ENCODE data around the gene GPRIN1. TPM values are rescaled to one million over a fixed set of nuclear protein-coding genes. Genes with fewer than 3 reads are reported as not detected.

GPRIN1 gene
- total and polyA plus RNA-seq, 4 donors, result 0.23 to 0.50 (median 0.30) TPM; not detected in 1

DNA sequence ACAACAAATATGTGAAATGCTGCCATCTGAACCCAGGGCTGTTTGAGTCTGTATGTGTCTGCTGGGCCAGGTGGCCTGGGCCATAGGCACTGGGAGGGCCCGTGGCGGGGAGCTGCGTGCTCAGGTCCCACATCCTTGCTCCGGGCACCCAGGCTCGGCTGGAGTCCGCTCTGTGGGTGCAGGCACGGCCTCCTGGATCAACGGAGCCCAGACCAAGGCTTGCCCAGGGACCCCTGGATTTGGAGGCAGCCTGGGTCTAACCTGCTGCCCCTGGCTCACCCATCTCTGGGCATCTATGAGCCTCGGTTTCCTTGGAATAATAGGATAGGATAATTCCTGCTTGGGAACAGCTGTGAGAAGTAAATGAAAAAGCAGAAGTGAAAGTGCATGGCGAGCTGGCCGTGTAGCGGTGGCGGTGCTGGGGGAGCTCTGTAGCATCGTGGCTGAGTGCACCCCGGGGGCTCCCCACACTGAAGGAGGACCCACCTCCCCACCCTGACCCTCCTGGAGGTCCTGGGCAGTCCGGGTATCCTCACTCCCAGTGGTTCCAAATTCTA, 59.6 kb downstream of the GPRIN1 start:
- no peak for TF ChIP-seq FOXA1 (IDR thresholded peaks at IDR 0.05)
- TF ChIP-seq, protein P1, sequence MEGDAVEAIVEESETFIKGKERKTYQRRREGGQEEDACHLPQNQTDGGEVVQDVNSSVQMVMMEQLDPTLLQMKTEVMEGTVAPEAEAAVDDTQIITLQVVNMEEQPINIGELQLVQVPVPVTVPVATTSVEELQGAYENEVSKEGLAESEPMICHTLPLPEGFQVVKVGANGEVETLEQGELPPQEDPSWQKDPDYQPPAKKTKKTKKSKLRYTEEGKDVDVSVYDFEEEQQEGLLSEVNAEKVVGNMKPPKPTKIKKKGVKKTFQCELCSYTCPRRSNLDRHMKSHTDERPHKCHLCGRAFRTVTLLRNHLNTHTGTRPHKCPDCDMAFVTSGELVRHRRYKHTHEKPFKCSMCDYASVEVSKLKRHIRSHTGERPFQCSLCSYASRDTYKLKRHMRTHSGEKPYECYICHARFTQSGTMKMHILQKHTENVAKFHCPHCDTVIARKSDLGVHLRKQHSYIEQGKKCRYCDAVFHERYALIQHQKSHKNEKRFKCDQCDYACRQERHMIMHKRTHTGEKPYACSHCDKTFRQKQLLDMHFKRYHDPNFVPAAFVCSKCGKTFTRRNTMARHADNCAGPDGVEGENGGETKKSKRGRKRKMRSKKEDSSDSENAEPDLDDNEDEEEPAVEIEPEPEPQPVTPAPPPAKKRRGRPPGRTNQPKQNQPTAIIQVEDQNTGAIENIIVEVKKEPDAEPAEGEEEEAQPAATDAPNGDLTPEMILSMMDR (IDR thresholded peaks at IDR 0.05; ENCODE audit: low read depth, low read length, missing input control), result no peak
- TF ChIP-seq SP1 (IDR thresholded peaks at IDR 0.05), result no peak
- TF ChIP-seq NR2F2 (IDR thresholded peaks at IDR 0.05), result no peak
- TF ChIP-seq, protein P2, sequence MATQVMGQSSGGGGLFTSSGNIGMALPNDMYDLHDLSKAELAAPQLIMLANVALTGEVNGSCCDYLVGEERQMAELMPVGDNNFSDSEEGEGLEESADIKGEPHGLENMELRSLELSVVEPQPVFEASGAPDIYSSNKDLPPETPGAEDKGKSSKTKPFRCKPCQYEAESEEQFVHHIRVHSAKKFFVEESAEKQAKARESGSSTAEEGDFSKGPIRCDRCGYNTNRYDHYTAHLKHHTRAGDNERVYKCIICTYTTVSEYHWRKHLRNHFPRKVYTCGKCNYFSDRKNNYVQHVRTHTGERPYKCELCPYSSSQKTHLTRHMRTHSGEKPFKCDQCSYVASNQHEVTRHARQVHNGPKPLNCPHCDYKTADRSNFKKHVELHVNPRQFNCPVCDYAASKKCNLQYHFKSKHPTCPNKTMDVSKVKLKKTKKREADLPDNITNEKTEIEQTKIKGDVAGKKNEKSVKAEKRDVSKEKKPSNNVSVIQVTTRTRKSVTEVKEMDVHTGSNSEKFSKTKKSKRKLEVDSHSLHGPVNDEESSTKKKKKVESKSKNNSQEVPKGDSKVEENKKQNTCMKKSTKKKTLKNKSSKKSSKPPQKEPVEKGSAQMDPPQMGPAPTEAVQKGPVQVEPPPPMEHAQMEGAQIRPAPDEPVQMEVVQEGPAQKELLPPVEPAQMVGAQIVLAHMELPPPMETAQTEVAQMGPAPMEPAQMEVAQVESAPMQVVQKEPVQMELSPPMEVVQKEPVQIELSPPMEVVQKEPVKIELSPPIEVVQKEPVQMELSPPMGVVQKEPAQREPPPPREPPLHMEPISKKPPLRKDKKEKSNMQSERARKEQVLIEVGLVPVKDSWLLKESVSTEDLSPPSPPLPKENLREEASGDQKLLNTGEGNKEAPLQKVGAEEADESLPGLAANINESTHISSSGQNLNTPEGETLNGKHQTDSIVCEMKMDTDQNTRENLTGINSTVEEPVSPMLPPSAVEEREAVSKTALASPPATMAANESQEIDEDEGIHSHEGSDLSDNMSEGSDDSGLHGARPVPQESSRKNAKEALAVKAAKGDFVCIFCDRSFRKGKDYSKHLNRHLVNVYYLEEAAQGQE (IDR thresholded peaks at IDR 0.05), result no peak
- TF ChIP-seq, protein P3, sequence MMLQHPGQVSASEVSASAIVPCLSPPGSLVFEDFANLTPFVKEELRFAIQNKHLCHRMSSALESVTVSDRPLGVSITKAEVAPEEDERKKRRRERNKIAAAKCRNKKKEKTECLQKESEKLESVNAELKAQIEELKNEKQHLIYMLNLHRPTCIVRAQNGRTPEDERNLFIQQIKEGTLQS (IDR thresholded peaks at IDR 0.05), result no peak
- TF ChIP-seq RAD21 (IDR thresholded peaks at IDR 0.05), result no peak
- no peak for TF ChIP-seq HNF4A (conservative IDR thresholded peaks at IDR 0.05)
- no peak for TF ChIP-seq TAF1 (conservative IDR thresholded peaks at IDR 0.05)
- H3K27ac ChIP-seq (ENCODE audit: low read depth in 1 of 2, low read length in 2 of 2), result peak overlapping the region in 1 of 2 donors; percentile 47
- no peaks in the 10 kb centered on the region for H3K27me3 ChIP-seq (ENCODE audit: control insufficient read depth in 4 of 4, insufficient read depth in 4 of 4, low read length in 3 of 4)
- H3K9ac ChIP-seq (ENCODE audit: low read depth in 1 of 2, low read length in 2 of 2), result no peak overlapping the region
- H3K4me1 ChIP-seq (ENCODE audit: control insufficient read depth in 4 of 4, insufficient read depth in 4 of 4, low read length in 3 of 4), result peaks cover 0 to 18% (median 11%) of the 10 kb centered on the region in 4 donors
- no peak overlapping the region for H3K4me3 ChIP-seq (ENCODE audit: low read depth in 1 of 3, low read length in 3 of 3)
- H3K36me3 ChIP-seq (ENCODE audit: control insufficient read depth in 4 of 4, insufficient read depth in 3 of 4, low read depth in 1 of 4, low read length in 3 of 4), result no peaks in the 10 kb centered on the region
- WGBS, result 81% methylated on average over 16 of the region's 16 CpGs
- H3K9me3 ChIP-seq (ENCODE audit: control insufficient read depth in 4 of 4, low read length in 3 of 4), result no peaks in the 10 kb centered on the region
- DNase-seq (ENCODE audit: low spot score), result no peak

DNA sequence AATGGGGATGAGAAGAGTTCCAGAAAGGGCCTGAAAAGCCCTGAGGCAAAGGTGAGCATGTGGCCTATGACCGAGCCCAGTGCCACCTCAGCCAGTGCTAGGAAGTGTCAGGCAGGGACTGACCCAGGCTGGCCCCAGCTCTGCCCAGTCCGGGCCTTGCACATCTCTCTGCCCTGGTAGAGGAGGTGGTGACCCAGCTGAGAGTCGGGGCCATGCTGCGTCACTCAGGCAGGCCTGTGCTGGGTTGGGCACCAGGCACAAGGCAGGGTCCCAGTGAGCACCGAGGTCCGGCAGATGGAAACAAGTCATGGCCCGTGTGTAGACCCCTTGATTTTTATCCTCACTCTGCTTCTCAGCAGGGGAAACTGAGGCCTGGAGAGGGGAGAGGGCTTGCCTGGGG, 60.1 kb downstream of the GPRIN1 start:
- Histone ChIP-seq H3K27ac (ENCODE audit: low read depth in 1 of 2, low read length in 2 of 2) (peak overlapping the region; percentile 29 to 47), H3K4me1 (ENCODE audit: control insufficient read depth in 4 of 4, insufficient read depth in 4 of 4, low read length in 3 of 4) (peaks cover 0 to 18% (median 11%) of the 10 kb centered on the region in 4 donors), H3K9me3 (ENCODE audit: control insufficient read depth in 4 of 4, low read length in 3 of 4) (no peaks in the 10 kb centered on the region), H3K4me3 (ENCODE audit: low read depth in 1 of 3, low read length in 3 of 3) (peak overlapping the region in 2 of 3 donors; percentile 5 to 33), H3K9ac (ENCODE audit: low read depth in 1 of 2, low read length in 2 of 2) (no peak overlapping the region), H3K27me3 (ENCODE audit: control insufficient read depth in 4 of 4, insufficient read depth in 4 of 4, low read length in 3 of 4) (no peaks in the 10 kb centered on the region), H3K36me3 (ENCODE audit: control insufficient read depth in 4 of 4, insufficient read depth in 3 of 4, low read depth in 1 of 4, low read length in 3 of 4) (no peaks in the 10 kb centered on the region)
- DNase-seq (ENCODE audit: low spot score), result no peak
- WGBS, result 80% methylated on average over 7 of the region's 7 CpGs
- peak in 1 of 2 donors; percentile 16 for TF ChIP-seq HNF4A (conservative IDR thresholded peaks at IDR 0.05)
- TF ChIP-seq HNF4G (IDR thresholded peaks at IDR 0.05), result no peak

DNA sequence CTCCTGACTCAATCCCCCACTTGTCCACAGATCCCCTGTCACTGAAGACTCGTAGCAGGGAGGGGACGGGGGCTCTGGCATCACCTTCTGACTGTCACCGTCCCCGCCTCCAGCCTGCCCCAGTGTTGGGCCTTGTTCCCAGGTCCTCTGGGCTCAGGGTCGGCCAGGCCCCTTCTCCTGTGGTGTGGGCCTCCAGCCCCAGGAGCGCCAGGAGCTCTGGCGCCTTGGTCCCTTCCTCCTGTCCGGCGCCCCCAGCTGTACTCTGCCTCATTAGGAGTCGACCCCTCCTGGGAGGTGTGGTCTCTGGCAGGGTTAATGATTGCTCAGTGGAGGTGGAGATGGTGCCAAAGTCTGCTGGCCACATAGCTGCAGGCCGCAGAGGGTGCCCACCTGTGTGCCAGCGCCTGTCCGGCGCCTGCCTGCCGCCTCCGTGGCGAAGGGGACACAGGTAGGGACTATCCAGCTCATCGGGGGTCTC, 61.0 kb downstream of the GPRIN1 start, which contains the start of gene CDHR2:
TSS of gene CDHR2 (plus strand) at position 376 of the 478 bp plus-strand sequence. CDS start 16,011 bp downstream, outside the sequence.
- no peaks in the 10 kb centered on the region for H3K9me3 ChIP-seq (ENCODE audit: control insufficient read depth in 4 of 4, low read length in 3 of 4)
- H3K27me3 ChIP-seq (ENCODE audit: control insufficient read depth in 4 of 4, insufficient read depth in 4 of 4, low read length in 3 of 4), result no peaks in the 10 kb centered on the region
- TF ChIP-seq SP1 (IDR thresholded peaks at IDR 0.05), result peak; percentile 58
- TF ChIP-seq HNF4G (IDR thresholded peaks at IDR 0.05), result no peak
- peak; percentile 40 to 50 for TF ChIP-seq HNF4A (conservative IDR thresholded peaks at IDR 0.05)
- no peak for TF ChIP-seq RAD21 (IDR thresholded peaks at IDR 0.05)
- TF ChIP-seq, protein P2 (IDR thresholded peaks at IDR 0.05), result peak; percentile 39
- no peaks in the 10 kb centered on the region for H3K36me3 ChIP-seq (ENCODE audit: control insufficient read depth in 4 of 4, insufficient read depth in 3 of 4, low read depth in 1 of 4, low read length in 3 of 4)
- peak within 1 kb of the TSS; percentile 8 to 21 for H3K9ac ChIP-seq (ENCODE audit: low read depth in 1 of 2, low read length in 2 of 2)
- peak within 1 kb of the TSS in 2 of 3 donors; percentile 5 to 33 for H3K4me3 ChIP-seq (ENCODE audit: low read depth in 1 of 3, low read length in 3 of 3)
- WGBS, result 55% methylated on average over 18 of the region's 18 CpGs
- H3K4me1 ChIP-seq (ENCODE audit: control insufficient read depth in 4 of 4, insufficient read depth in 4 of 4, low read length in 3 of 4), result peaks cover 0 to 19% (median 11%) of the 10 kb centered on the region in 4 donors
- H3K27ac ChIP-seq (ENCODE audit: low read depth in 1 of 2, low read length in 2 of 2), result peak within 1 kb of the TSS; percentile 29 to 47
- DNase-seq (ENCODE audit: low spot score), result peak; percentile 52

Measured in liver (tissue), 9 donors.